ENCODE measurements around the gene FAF1. TPM values are rescaled to one million over a fixed set of nuclear protein-coding genes. Genes with fewer than 3 reads are reported as not detected.

FAF1 gene
- total RNA-seq, 4 donors from 2014 or later = 25.1 to 74.6 (median 37.2) TPM

- no peak overlapping the region for H3K4me3 ChIP-seq
- no peaks in the 10 kb centered on the region for H3K27me3 ChIP-seq
- peaks cover 0 to 22% (median 7%) of the 10 kb centered on the region in 4 donors for H3K36me3 ChIP-seq
- H3K27ac ChIP-seq = no peak overlapping the region
- no peak for DNase-seq
- intact Hi-C loops (cut with DNase I; ENCODE audit: low total_unique reads) (no loop called here), in situ Hi-C loops (cut with MboI; ENCODE audit: low pct_ligation_motif_present in 1 of 4, low pct_unique_long_range_greater_than_20kb in 1 of 4, low sequenced_read_pairs in 3 of 4) (no loop called here)
- peaks cover 0 to 7% of the 10 kb centered on the region in 2 donors for H3K9me3 ChIP-seq
- no peak for TF ChIP-seq CTCF (IDR thresholded peaks at IDR 0.05)
- TF ChIP-seq POLR2AphosphoS5 (IDR thresholded peaks at IDR 0.05) = no peak
- TF ChIP-seq EP300 (IDR thresholded peaks at IDR 0.05; ENCODE audit: low read depth) = no peak
- no peak for TF ChIP-seq POLR2A (IDR thresholded peaks at IDR 0.05)
- no peaks in the 10 kb centered on the region for H3K4me1 ChIP-seq
Observed at GRCh38 chr1:50508040-50508586, 452.0 kb downstream of the FAF1 start.

- peaks cover 0 to 16% (median 7%) of the 10 kb centered on the region in 4 donors for H3K36me3 ChIP-seq
- in situ Hi-C loops (cut with MboI; ENCODE audit: low pct_ligation_motif_present in 1 of 4, low pct_unique_long_range_greater_than_20kb in 1 of 4, low sequenced_read_pairs in 3 of 4) = no loop called here
- intact Hi-C loops (cut with DNase I; ENCODE audit: low total_unique reads) = no loop called here
Observed at GRCh38 chr1:50505427-50505826, 454.6 kb downstream of the FAF1 start.

GRCh38 chr1:50503515-50503914 lies 456.6 kb downstream of the FAF1 start:
- DNase-seq = no peak
- H3K9me3 ChIP-seq = peaks cover 0 to 7% of the 10 kb centered on the region in 2 donors
- H3K36me3 ChIP-seq = peaks cover 0 to 16% (median 8%) of the 10 kb centered on the region in 4 donors
- H3K4me3 ChIP-seq = no peak overlapping the region
- no peaks in the 10 kb centered on the region for H3K27me3 ChIP-seq
- no peaks in the 10 kb centered on the region for H3K4me1 ChIP-seq
- intact Hi-C loops (cut with DNase I; ENCODE audit: low total_unique reads) = no loop called here
- TF ChIP-seq CTCF (IDR thresholded peaks at IDR 0.05) (no peak), POLR2A (IDR thresholded peaks at IDR 0.05) (no peak), EP300 (IDR thresholded peaks at IDR 0.05; ENCODE audit: low read depth) (no peak), POLR2AphosphoS5 (IDR thresholded peaks at IDR 0.05) (no peak)
- no peak overlapping the region for H3K27ac ChIP-seq
- in situ Hi-C loops (cut with MboI; ENCODE audit: low pct_ligation_motif_present in 1 of 4, low pct_unique_long_range_greater_than_20kb in 1 of 4, low sequenced_read_pairs in 3 of 4) = no loop called here
- 95 to 100% methylated on average over 1 of the region's 1 CpG for WGBS, 2 donors (ENCODE audit: low coverage in 1 of 2)

More at GRCh38 chr1:50505427-50505826, 454.6 kb downstream of the FAF1 start:
- Histone ChIP-seq H3K9me3 (peaks cover 0 to 7% of the 10 kb centered on the region in 2 donors), H3K4me3 (no peak overlapping the region), H3K27ac (no peak overlapping the region), H3K27me3 (no peaks in the 10 kb centered on the region), H3K4me1 (no peaks in the 10 kb centered on the region)
- no peak for TF ChIP-seq EP300 (IDR thresholded peaks at IDR 0.05; ENCODE audit: low read depth)
- no peak for TF ChIP-seq POLR2A (IDR thresholded peaks at IDR 0.05)
- TF ChIP-seq POLR2AphosphoS5 (IDR thresholded peaks at IDR 0.05) = no peak
- TF ChIP-seq CTCF (IDR thresholded peaks at IDR 0.05) = no peak
- no peak for DNase-seq

GRCh38 chr1:50502147-50502546 lies 457.9 kb downstream of the FAF1 start:
- in situ Hi-C loops (cut with MboI; ENCODE audit: low pct_ligation_motif_present in 1 of 4, low pct_unique_long_range_greater_than_20kb in 1 of 4, low sequenced_read_pairs in 3 of 4) = no loop called here
- no peak overlapping the region for H3K4me3 ChIP-seq
- no peak for TF ChIP-seq POLR2AphosphoS5 (IDR thresholded peaks at IDR 0.05)
- TF ChIP-seq CTCF (IDR thresholded peaks at IDR 0.05) = no peak
- TF ChIP-seq POLR2A (IDR thresholded peaks at IDR 0.05) = no peak
- no peak for TF ChIP-seq EP300 (IDR thresholded peaks at IDR 0.05; ENCODE audit: low read depth)

More at GRCh38 chr1:50502147-50502546, 457.9 kb downstream of the FAF1 start:
- intact Hi-C loops (cut with DNase I; ENCODE audit: low total_unique reads) = no loop called here
- H3K27ac ChIP-seq = no peak overlapping the region
- H3K27me3 ChIP-seq = no peaks in the 10 kb centered on the region
- H3K4me1 ChIP-seq = no peaks in the 10 kb centered on the region
- WGBS, 2 donors (ENCODE audit: low coverage in 1 of 2) = 93 to 94% methylated on average over 2 of the region's 2 CpGs
- DNase-seq = no peak
- H3K36me3 ChIP-seq = peaks cover 0 to 25% (median 8%) of the 10 kb centered on the region in 4 donors
- peaks cover 7 to 11% of the 10 kb centered on the region in 2 donors for H3K9me3 ChIP-seq

Measured in transverse colon (tissue), 4 donors.